HG02938 (cell line): ENCODE results near the gene ST6GALNAC3.

ENCODE experiments used
- ATAC-seq: cut with Tn5 transposase; IDR thresholded peaks from one replicate; pipeline ENCODE4 v1.9.1; 2021; ENCODE audit warnings: mild to moderate bottlenecking, moderate library complexity; ENCODE audit not compliant: unreplicated experiment

The ST6GALNAC3 gene

DNA sequence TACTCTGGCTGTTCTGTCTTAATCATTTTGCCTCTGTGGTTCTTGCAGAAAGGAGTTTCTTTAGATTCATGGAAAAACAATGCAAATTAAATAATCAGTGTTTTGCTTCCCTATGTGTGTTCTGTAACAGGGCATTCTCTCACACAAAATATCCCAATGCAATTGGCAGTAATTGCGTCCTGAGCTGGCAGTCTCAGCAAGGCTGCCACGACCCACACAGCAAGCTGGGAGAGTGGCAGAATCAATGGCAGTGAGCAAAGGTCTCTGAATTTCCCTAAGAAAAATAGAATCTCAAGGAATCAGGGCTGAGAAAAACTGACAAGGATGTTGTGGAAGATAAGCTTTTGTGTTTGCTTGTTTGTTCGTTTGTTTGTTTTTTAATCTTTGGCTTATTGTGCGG is 594.6 kb downstream of the ST6GALNAC3 start:
- ATAC-seq, result no peak

DNA sequence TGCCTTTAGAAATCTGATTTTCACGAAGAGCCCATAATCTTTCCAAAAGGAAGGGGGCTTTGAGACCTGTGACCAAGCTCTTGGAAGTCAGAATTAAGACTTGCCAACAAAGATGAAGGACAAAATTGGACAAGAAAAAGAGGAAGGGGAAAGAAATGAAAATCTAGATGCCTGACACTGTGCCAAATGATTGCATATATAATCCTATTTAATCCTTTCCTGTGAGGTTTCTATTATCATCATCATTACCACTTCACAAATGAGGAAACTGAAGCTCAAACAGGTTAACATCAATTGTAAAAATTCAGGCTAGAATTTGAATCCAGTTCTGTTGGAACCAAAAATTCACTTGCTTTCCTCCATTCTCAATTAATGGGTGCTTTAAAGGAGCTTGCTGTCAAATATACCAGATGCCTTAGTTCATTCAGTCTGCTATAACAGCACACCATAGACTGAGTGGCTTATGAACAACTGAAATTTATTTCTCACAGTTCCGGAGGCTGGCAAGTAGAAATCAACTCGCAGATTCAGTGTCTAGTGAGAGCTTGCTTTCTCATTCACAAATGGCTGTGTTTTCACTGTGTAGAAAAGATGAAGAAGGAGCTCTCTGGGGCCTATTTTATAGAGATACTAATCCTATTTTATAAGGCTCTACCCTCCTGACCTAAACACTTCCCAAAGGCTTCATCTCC is 595.2 kb downstream of the ST6GALNAC3 start:
- ATAC-seq, result no peak

DNA sequence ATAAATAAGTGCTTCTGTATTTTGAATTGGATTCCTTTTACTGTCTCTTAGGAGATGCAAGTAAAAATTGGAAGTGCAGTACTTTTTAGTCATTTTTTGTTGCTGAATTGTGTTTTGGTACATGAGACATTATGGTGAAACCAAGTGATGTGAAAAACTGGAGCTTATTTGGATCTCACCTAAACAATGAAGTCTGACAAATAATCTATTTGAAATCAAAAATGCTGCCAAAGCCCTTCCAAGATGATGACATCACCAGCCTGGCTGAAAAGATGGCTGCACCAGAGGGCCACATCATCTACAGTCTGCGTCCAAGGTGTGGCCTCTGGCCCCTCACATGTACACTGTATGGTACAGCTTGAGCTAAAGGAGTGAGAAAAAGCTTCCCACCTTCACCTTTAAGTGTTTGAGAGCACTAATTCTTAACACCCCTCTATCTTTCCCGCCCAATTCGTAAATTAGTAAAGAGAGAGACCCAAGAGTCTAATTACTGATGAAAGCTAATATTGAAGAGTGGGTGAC is 600.2 kb downstream of the ST6GALNAC3 start:
- no peak for ATAC-seq

DNA sequence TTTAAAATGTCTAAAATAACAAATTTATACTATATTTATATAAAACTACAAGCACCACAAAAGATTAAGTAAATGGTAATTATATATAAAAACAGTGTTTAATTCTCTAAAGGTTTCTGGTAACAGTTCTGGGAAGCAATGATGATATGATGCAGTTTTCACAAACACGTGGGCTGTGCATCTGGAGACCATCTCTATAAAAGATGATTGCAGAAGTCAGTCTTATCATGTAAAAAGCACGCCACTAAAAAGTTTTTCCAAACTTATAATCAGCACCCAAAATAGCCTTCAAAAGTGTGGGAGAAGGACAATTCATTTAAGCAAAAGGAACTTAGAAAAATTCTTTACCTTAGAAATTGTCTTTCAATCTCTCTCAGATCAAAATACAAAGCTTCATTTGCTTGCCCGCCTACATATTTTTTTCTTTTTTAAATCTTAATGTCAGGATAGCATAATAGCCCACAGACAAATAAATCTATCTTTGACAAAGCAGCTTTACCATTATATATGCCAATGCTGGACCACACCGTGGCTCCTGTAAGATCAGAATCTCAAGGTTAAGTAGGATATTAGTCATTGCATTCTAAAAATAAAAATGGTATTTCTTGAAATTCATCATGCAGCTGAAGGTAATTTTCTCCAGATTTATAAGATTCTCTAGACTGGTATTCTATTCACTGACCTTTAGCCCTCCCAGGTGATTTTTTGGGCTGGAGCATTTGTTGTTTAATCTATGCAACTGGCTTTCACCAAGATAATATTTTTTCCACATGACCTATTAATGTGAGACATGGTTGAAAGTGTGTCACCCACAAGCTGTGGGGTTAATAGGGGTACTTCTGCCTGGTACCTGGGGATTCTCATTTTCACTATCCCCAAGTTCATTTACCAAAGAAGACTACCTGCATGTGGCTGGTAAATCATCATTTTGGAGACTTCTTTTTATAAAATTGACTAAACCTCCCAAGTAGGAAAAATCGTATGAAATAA is 603.2 kb downstream of the ST6GALNAC3 start:
- ATAC-seq, result no peak

DNA sequence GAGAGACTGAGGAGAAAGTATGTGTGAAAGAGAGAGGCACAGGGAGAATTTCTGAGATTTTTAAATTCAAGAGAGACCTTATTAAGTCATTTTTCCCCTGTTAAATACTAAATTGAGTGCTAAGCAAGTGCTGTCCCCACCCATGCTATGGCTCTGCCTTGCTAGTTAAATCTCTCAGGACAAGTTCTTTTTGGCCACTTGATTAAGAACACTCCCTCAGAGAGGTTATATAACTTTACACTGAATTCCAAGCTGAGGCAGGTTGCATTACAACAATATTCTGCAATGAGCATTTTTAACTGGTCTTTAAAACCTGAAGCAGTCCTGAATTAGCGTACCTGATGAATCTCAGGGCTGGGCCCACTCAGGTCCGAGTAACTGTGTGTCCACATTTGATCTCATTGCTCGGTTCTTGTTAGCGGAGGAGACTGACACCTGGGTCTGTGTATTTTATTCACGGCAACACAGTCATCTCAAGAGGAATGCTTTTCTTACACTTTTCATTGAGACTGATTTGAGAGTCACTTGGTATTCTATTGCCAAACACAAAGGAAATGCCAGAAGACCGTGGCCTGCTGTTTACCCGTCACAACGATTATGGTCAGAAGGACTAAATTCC is 605.1 kb downstream of the ST6GALNAC3 start:
- ATAC-seq, result no peak

DNA sequence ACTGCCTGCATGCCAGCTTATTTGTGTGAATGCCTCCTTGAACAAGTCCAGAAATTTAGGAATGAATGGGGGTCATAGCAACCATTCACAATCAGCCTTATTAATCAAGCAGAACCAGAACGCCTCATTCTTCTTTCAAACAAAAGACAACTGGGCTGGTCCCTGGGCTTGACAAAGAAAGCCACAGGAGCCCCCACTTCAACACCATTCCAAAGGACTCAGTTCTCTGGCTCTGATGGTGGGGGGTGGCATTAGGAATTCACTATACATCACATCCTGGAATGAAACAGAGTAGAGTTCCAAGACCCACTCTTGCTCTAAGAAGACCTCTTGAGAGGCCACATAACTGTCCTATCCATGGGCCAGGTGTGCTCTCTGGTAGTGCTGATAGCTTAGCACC is 606.1 kb downstream of the ST6GALNAC3 start:
- ATAC-seq, result no peak

DNA sequence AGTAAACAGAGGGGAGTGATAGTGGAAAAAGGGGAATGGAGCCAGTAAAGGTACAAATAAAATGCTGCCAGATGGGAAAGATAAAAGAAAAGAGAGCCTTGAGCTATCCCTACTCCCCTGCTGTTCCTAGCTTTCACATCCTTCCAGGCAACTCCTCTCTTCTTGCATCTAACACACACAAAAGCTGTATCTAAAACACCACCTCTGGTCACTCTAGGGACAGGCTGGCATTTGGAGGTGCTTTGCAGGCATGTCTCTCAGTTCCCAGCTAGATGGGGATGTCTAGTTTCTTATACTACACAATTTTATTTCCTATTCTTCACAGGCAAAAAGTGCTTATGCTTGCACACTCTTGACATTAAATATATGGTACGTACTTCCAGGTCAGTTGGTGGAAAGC is 607.6 kb downstream of the ST6GALNAC3 start:
- no peak for ATAC-seq
